Measurements from ENCODE around the gene PIM3. TPM values are rescaled to one million over a fixed set of nuclear protein-coding genes. Genes with fewer than 3 reads are reported as not detected.

Gene PIM3
- total and polyA plus RNA-seq, 4 experiments from 2014 or later: 48.1 to 62.3 (median 54.2) TPM

- H3K4me1 Mint-ChIP-seq: peaks cover 4 to 42% (median 17%) of the 10 kb centered on the region in 4 donors
- H3K4me3 ChIP-seq (ENCODE audit: low read length in 2 of 2): peak overlapping the region in 1 of 2 donors; percentile 88
Measured at GRCh38 chr22:49961005-49961600, 531 bp downstream of the PIM3 start.

DNA sequence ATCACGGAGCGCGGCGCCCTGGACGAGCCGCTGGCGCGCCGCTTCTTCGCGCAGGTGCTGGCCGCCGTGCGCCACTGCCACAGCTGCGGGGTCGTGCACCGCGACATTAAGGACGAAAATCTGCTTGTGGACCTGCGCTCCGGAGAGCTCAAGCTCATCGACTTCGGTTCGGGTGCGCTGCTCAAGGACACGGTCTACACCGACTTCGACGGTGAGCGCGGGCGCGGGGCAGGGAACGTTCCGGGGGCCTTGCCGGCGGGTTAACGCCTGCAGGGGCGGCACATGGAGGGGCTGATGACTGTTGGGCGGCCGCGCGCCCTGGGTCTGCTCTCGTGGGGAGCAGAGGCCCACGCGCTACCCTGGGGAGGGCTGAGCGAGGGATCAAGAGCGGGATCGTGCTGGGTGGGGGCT is 1.0 kb downstream of the PIM3 start:
- Mint-ChIP-seq H3K27me3 (peaks cover 0 to 3% of the 10 kb centered on the region in 2 donors), H3K4me1 (peaks cover 4 to 42% (median 17%) of the 10 kb centered on the region in 4 donors), H3K36me3 (peaks cover 6 to 26% of the 10 kb centered on the region in 2 donors), H3K27ac (peak overlapping the region; percentile 92 to 96 (median 94)), H3K9me3 (peaks cover 0 to 8% (median 0%) of the 10 kb centered on the region in 8 donors), H3K4me3 (peak overlapping the region; percentile 85 to 93 (median 90))
- Histone ChIP-seq H3K4me1 (ENCODE audit: insufficient read depth, low read length) (peaks cover 36% of the 10 kb centered on the region), H3K4me3 (ENCODE audit: low read length in 2 of 2) (peak overlapping the region; percentile 69 to 88), H3K9me3 (ENCODE audit: control insufficient read depth in 1 of 2, low read length in 2 of 2) (no peaks in the 10 kb centered on the region), H3K27ac (ENCODE audit: low read depth, low read length) (peak overlapping the region; percentile 98), H3K27me3 (ENCODE audit: insufficient read depth, low read length) (no peaks in the 10 kb centered on the region), H3K36me3 (ENCODE audit: insufficient read depth, low read length) (peaks cover 22% of the 10 kb centered on the region)
- POLR2A ChIA-PET (ENCODE audit: partially characterized antibody): interaction anchor here (0.6 to 5.7 kb wide), 18 partner anchors 9 to 229 kb away, joined by 3 to 90 read pairs (median 5); no protein-coding TSS in a partner anchor
- intact Hi-C loops (cut with micrococcal nuclease): loop anchor here (5.0 kb wide), 1 partner anchor 124 kb away; no protein-coding TSS in a partner anchor
- no peak for DNase-seq
- CTCF ChIA-PET (ENCODE audit: partially characterized antibody): interaction anchor here (1.2 to 2.9 kb wide), 3 partner anchors 9 to 31 kb away, joined by 3 to 8 read pairs (median 8); no protein-coding TSS in a partner anchor

More at GRCh38 chr22:49961005-49961600, 531 bp downstream of the PIM3 start:
- H3K9me3 Mint-ChIP-seq: peaks cover 0 to 8% (median 0%) of the 10 kb centered on the region in 8 donors
- Histone ChIP-seq H3K27ac (ENCODE audit: low read depth, low read length) (peak overlapping the region; percentile 98), H3K36me3 (ENCODE audit: insufficient read depth, low read length) (peaks cover 22% of the 10 kb centered on the region), H3K9me3 (ENCODE audit: control insufficient read depth in 1 of 2, low read length in 2 of 2) (no peaks in the 10 kb centered on the region), H3K4me1 (ENCODE audit: insufficient read depth, low read length) (peaks cover 31% of the 10 kb centered on the region), H3K27me3 (ENCODE audit: insufficient read depth, low read length) (no peaks in the 10 kb centered on the region)
- H3K36me3 Mint-ChIP-seq: peaks cover 6 to 24% of the 10 kb centered on the region in 2 donors
- DNase-seq: peak in 4 of 5 donors; percentile 35 to 52 (median 46)
- peaks cover 0 to 3% of the 10 kb centered on the region in 2 donors for H3K27me3 Mint-ChIP-seq
- intact Hi-C loops (cut with micrococcal nuclease): loop anchor here (5.0 kb wide), 1 partner anchor 124 kb away; no protein-coding TSS in a partner anchor
- H3K4me3 Mint-ChIP-seq: peak overlapping the region in 7 of 8 donors; percentile 87 to 93 (median 91)
- H3K27ac Mint-ChIP-seq: peak overlapping the region; percentile 92 to 96 (median 94)
- CTCF ChIA-PET (ENCODE audit: partially characterized antibody): interaction anchor here (1.2 to 2.9 kb wide), 2 partner anchors 10 to 25 kb away, joined by 3 to 8 read pairs; no protein-coding TSS in a partner anchor
- POLR2A ChIA-PET (ENCODE audit: partially characterized antibody): interaction anchor here (0.6 to 5.7 kb wide), 22 partner anchors 9 to 660 kb away, joined by 3 to 90 read pairs (median 6); no protein-coding TSS in a partner anchor

- Histone ChIP-seq H3K27me3 (ENCODE audit: insufficient read depth, low read length) (no peaks in the 10 kb centered on the region), H3K36me3 (ENCODE audit: insufficient read depth, low read length) (peaks cover 22% of the 10 kb centered on the region), H3K9me3 (ENCODE audit: control insufficient read depth in 1 of 2, low read length in 2 of 2) (no peaks in the 10 kb centered on the region), H3K4me1 (ENCODE audit: insufficient read depth, low read length) (peaks cover 42% of the 10 kb centered on the region), H3K4me3 (ENCODE audit: low read length in 2 of 2) (peak overlapping the region; percentile 69 to 88), H3K27ac (ENCODE audit: low read depth, low read length) (peak overlapping the region; percentile 98)
- peak overlapping the region; percentile 92 to 96 (median 94) for H3K27ac Mint-ChIP-seq
- H3K27me3 Mint-ChIP-seq: peaks cover 0 to 3% of the 10 kb centered on the region in 2 donors
- intact Hi-C loops (cut with micrococcal nuclease): loop anchor here (5.0 kb wide), 1 partner anchor 125 kb away; no protein-coding TSS in a partner anchor
- POLR2A ChIA-PET (ENCODE audit: partially characterized antibody): interaction anchor here (0.8 to 5.7 kb wide), 14 partner anchors 8 to 547 kb away, joined by 3 to 90 read pairs (median 8); no protein-coding TSS in a partner anchor
- peaks cover 4 to 44% (median 17%) of the 10 kb centered on the region in 4 donors for H3K4me1 Mint-ChIP-seq
- CTCF ChIA-PET (ENCODE audit: partially characterized antibody): interaction anchor here (1.5 to 2.9 kb wide), 3 partner anchors 15 to 31 kb away, joined by 3 to 8 read pairs (median 8); no protein-coding TSS in a partner anchor
- H3K36me3 Mint-ChIP-seq: peaks cover 6 to 26% of the 10 kb centered on the region in 2 donors
- peaks cover 0 to 8% (median 0%) of the 10 kb centered on the region in 8 donors for H3K9me3 Mint-ChIP-seq
- peak overlapping the region; percentile 85 to 93 (median 90) for H3K4me3 Mint-ChIP-seq
- peak; percentile 74 to 96 (median 77) for DNase-seq
Measured at GRCh38 chr22:49962012-49962750, 1.6 kb downstream of the PIM3 start.

DNA sequence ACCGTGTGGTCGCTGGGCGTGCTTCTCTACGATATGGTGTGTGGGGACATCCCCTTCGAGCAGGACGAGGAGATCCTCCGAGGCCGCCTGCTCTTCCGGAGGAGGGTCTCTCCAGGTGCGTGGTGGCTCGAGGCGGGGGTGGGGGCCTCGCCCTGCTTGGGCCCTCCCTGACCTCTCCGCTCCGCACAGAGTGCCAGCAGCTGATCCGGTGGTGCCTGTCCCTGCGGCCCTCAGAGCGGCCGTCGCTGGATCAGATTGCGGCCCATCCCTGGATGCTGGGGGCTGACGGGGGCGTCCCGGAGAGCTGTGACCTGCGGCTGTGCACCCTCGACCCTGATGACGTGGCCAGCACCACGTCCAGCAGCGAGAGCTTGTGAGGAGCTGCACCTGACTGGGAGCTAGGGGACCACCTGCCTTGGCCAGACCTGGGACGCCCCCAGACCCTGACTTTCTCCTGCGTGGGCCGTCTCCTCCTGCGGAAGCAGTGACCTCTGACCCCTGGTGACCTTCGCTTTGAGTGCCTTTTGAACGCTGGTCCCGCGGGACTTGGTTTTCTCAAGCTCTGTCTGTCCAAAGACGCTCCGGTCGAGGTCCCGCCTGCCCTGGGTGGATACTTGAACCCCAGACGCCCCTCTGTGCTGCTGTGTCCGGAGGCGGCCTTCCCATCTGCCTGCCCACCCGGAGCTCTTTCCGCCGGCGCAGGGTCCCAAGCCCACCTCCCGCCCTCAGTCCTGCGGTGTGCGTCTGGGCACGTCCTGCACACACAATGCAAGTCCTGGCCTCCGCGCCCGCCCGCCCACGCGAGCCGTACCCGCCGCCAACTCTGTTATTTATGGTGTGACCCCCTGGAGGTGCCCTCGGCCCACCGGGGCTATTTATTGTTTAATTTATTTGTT is 2.4 kb downstream of the PIM3 start:
- peak overlapping the region; percentile 98 for H3K27ac ChIP-seq (ENCODE audit: low read depth, low read length)
- intact Hi-C loops (cut with micrococcal nuclease): loop anchor here (5.0 kb wide), 1 partner anchor 126 kb away; no protein-coding TSS in a partner anchor
- H3K27ac Mint-ChIP-seq: peak overlapping the region; percentile 84 to 95 (median 91)
- H3K36me3 ChIP-seq (ENCODE audit: insufficient read depth, low read length): peaks cover 22% of the 10 kb centered on the region
- H3K27me3 ChIP-seq (ENCODE audit: insufficient read depth, low read length): no peaks in the 10 kb centered on the region
- H3K4me1 Mint-ChIP-seq: peaks cover 4 to 52% (median 16%) of the 10 kb centered on the region in 4 donors
- CTCF ChIA-PET (ENCODE audit: partially characterized antibody): interaction anchor here (1.5 to 2.9 kb wide), 3 partner anchors 14 to 32 kb away, joined by 3 to 8 read pairs (median 8); no protein-coding TSS in a partner anchor
- peaks cover 0 to 3% of the 10 kb centered on the region in 2 donors for H3K27me3 Mint-ChIP-seq
- H3K9me3 Mint-ChIP-seq: peaks cover 0 to 8% (median 0%) of the 10 kb centered on the region in 8 donors
- POLR2A ChIA-PET (ENCODE audit: partially characterized antibody): interaction anchor here (0.8 to 5.7 kb wide), 15 partner anchors 7 to 546 kb away, joined by 3 to 90 read pairs (median 4); no protein-coding TSS in a partner anchor
- H3K4me3 Mint-ChIP-seq: peak overlapping the region; percentile 71 to 92 (median 78)
- H3K4me3 ChIP-seq (ENCODE audit: low read length in 2 of 2): peak overlapping the region; percentile 23 to 88
- H3K9me3 ChIP-seq (ENCODE audit: control insufficient read depth in 1 of 2, low read length in 2 of 2): no peaks in the 10 kb centered on the region
- no peak for DNase-seq
- peaks cover 6 to 26% of the 10 kb centered on the region in 2 donors for H3K36me3 Mint-ChIP-seq
- peaks cover 45% of the 10 kb centered on the region for H3K4me1 ChIP-seq (ENCODE audit: insufficient read depth, low read length)

DNA sequence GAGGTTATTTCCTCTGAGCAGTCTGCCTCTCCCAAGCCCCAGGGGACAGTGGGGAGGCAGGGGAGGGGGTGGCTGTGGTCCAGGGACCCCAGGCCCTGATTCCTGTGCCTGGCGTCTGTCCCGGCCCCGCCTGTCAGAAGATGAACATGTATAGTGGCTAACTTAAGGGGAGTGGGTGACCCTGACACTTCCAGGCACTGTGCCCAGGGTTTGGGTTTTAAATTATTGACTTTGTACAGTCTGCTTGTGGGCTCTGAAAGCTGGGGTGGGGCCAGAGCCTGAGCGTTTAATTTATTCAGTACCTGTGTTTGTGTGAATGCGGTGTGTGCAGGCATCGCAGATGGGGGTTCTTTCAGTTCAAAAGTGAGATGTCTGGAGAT is 3.1 kb downstream of the PIM3 start:
- Mint-ChIP-seq H3K36me3 (peaks cover 6 to 26% of the 10 kb centered on the region in 2 donors), H3K27me3 (peaks cover 0 to 3% of the 10 kb centered on the region in 2 donors), H3K4me3 (peak overlapping the region; percentile 50 to 75 (median 70)), H3K9me3 (peaks cover 0 to 8% (median 0%) of the 10 kb centered on the region in 8 donors), H3K27ac (peak overlapping the region; percentile 84 to 95 (median 91)), H3K4me1 (peaks cover 5 to 53% (median 15%) of the 10 kb centered on the region in 4 donors)
- H3K36me3 ChIP-seq (ENCODE audit: insufficient read depth, low read length): peaks cover 22% of the 10 kb centered on the region
- H3K27me3 ChIP-seq (ENCODE audit: insufficient read depth, low read length): no peaks in the 10 kb centered on the region
- intact Hi-C loops (cut with micrococcal nuclease): loop anchor here (5.0 kb wide), 1 partner anchor 126 kb away; no protein-coding TSS in a partner anchor
- ChIA-PET POLR2A (ENCODE audit: partially characterized antibody) (interaction anchor here (0.9 to 5.7 kb wide), 4 partner anchors 7 to 38 kb away, joined by 3 to 90 read pairs (median 42); no protein-coding TSS in a partner anchor), CTCF (ENCODE audit: partially characterized antibody) (interaction anchor here (1.0 to 1.5 kb wide), 2 partner anchors 14 to 194 kb away, joined by 3 read pairs; no protein-coding TSS in a partner anchor)
- H3K4me1 ChIP-seq (ENCODE audit: insufficient read depth, low read length): peaks cover 45% of the 10 kb centered on the region
- H3K4me3 ChIP-seq (ENCODE audit: low read length in 2 of 2): no peak overlapping the region
- peak overlapping the region; percentile 98 for H3K27ac ChIP-seq (ENCODE audit: low read depth, low read length)
- no peaks in the 10 kb centered on the region for H3K9me3 ChIP-seq (ENCODE audit: control insufficient read depth in 1 of 2, low read length in 2 of 2)
- DNase-seq: peak in 1 of 5 donors; percentile 26
